Tibial nerve (tissue), 4 donors: Measurements from ENCODE around the gene SOX5. TPM values are rescaled to one million over a fixed set of nuclear protein-coding genes. Genes with fewer than 3 reads are reported as not detected.
"Not testable (repeated sequence)": the region's sequence is repeated elsewhere in the genome, so short reads cannot be mapped to it uniquely, and the experiment has no call there.

ENCODE experiments used
- DNase-seq, 2 donors: peaks; one replicate each; pipeline ENCODE4 v3.0.0-alpha.2; 2019; ENCODE audit warnings: low spot score in 2 of 2
- H3K27ac ChIP-seq, 4 donors: fragments of 200-600 bp; sonication (generic) in 3 of 4; one replicate each; pipeline ENCODE4 v1.5.1; 2017 to 2019; ENCODE audit warnings: mild to moderate bottlenecking in 1 of 4
- H3K27me3 ChIP-seq, 2 donors: fragments of 200-600 bp; sonication (generic) in 1 of 2; one replicate each; pipeline versions ENCODE4 v1.5.1 to v1.6.0; 2017 to 2019
- H3K36me3 ChIP-seq, 3 donors: fragments of 200-600 bp; sonication (generic); one replicate each; pipeline ENCODE4 v1.5.1; 2018 to 2019
- H3K4me1 ChIP-seq, 4 donors: fragments of 200-600 bp; sonication (generic) in 3 of 4; one replicate each; pipeline ENCODE4 v1.5.1; 2017 to 2019
- H3K4me3 ChIP-seq, 4 donors: fragments of 200-600 bp; sonication (generic) in 3 of 4; one replicate each; pipeline ENCODE4 v1.5.1; 2017 to 2019; ENCODE audit warnings: mild to moderate bottlenecking in 1 of 4, moderate library complexity in 1 of 4
- H3K9me3 ChIP-seq, 4 donors: fragments of 200-600 bp; sonication (generic) in 3 of 4; one replicate each; pipeline ENCODE4 v1.5.1; 2017 to 2019
- EP300 ChIP-seq, 2 donors: sonication (generic); formaldehyde crosslinking; IDR thresholded peaks; one replicate each; pipeline ENCODE4 v1.6.1; 2017; ENCODE audit warnings: antibody characterized with exemption in 2 of 2, mild to moderate bottlenecking in 1 of 2
- POLR2A ChIP-seq, 2 donors: fragments of 450-650 bp; IDR thresholded peaks; one replicate each; pipeline ENCODE4 v1.6.1; 2017; ENCODE audit warnings: antibody characterized with exemption in 2 of 2, mild to moderate bottlenecking in 2 of 2, moderate library complexity in 2 of 2
- WGBS, 2 donors: methylation state at CpG; one replicate each; pipeline ENCODE4 v1.1.5; 2018; 5-methylcytosine and 5-hydroxymethylcytosine counted together
- total RNA-seq, 4 donors: library from RNA; depleted of rRNA; stranded (reverse); fragments of >200 nt; gene quantifications; one replicate each; pipeline ENCODE4 v1.1.0, GENCODE V29; 2016
- TF ChIP-seq, protein P1 (sequence below), 5 experiments: fragments of 200-600 bp in 3 of 5; fragments of 450-650 bp in 2 of 5; sonication (generic) in 3 of 5; IDR thresholded peaks; one replicate each; pipeline ENCODE4 v1.5.1; 2016 to 2019; ENCODE audit warnings: antibody characterized with exemption in 5 of 5, mild to moderate bottlenecking in 3 of 5, moderate library complexity in 2 of 5

The SOX5 gene
- total RNA-seq, 4 donors from 2014 or later: 24.0 to 53.8 (median 38.6) TPM

DNA sequence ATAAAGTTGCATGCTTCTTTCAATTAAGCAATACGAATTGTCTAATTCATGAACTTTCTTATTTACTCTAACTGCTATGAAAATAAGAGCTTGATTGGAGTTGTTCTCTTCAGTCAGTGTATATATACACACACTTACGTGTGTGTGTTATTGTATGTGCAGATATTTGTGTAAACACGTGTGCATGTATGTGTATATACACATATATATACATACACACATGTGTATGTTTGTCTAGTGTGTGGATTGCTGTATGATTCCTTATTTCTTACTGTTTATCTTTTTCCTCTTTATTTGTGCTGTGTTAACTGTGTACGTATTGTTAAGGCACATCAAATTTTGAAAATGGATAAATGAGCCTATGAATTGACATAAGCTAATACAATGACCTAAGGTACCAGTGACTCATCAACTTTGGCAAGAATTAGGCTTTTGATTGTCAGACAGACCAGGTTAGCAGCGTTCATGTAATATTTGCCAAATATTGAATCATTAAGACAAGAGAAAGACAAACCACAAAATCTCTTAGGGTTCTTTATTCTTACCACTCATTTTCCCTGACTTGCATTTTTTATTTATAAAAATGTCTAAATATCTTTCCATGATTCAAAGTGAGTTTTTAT lies 423.9 kb downstream of the SOX5 start:
- Histone ChIP-seq H3K4me3 (no peak overlapping the region), H3K36me3 (no peaks in the 10 kb centered on the region), H3K27ac (no peak overlapping the region), H3K4me1 (no peaks in the 10 kb centered on the region), H3K27me3 (no peaks in the 10 kb centered on the region), H3K9me3 (peaks cover 0 to 20% (median 0%) of the 10 kb centered on the region in 4 donors)
- TF ChIP-seq EP300 (IDR thresholded peaks at IDR 0.05) (no peak), POLR2A (IDR thresholded peaks at IDR 0.05) (no peak)
- TF ChIP-seq, protein P1, sequence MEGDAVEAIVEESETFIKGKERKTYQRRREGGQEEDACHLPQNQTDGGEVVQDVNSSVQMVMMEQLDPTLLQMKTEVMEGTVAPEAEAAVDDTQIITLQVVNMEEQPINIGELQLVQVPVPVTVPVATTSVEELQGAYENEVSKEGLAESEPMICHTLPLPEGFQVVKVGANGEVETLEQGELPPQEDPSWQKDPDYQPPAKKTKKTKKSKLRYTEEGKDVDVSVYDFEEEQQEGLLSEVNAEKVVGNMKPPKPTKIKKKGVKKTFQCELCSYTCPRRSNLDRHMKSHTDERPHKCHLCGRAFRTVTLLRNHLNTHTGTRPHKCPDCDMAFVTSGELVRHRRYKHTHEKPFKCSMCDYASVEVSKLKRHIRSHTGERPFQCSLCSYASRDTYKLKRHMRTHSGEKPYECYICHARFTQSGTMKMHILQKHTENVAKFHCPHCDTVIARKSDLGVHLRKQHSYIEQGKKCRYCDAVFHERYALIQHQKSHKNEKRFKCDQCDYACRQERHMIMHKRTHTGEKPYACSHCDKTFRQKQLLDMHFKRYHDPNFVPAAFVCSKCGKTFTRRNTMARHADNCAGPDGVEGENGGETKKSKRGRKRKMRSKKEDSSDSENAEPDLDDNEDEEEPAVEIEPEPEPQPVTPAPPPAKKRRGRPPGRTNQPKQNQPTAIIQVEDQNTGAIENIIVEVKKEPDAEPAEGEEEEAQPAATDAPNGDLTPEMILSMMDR (IDR thresholded peaks at IDR 0.05): no peak
- WGBS, 2 donors: 69 to 73% methylated on average over 5 of the region's 5 CpGs
- DNase-seq: no peak

DNA sequence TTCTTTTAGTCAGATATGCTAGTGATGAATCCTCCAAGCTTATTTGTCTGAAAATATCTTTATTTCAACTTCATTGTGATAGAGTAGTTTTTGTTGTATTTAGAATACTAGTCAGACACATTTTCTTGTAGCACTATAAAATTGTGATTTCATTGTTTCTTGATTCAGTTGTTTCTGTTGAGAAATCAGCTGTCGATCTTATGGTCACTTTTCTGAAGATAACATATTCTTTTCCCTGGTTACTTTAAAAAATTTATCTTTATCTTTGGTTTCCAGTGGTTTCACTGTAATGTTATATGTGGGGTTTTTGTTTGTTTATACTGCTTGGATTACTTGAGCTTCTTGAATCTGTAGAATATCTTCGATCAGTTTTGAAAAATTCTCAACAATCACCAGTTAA lies 426.1 kb downstream of the SOX5 start:
- no peaks in the 10 kb centered on the region for H3K36me3 ChIP-seq
- no peaks in the 10 kb centered on the region for H3K4me1 ChIP-seq
- 93 to 94% methylated on average over 2 of the region's 2 CpGs for WGBS, 2 donors
- H3K4me3 ChIP-seq: no peak overlapping the region
- TF ChIP-seq EP300 (IDR thresholded peaks at IDR 0.05) (no peak), POLR2A (IDR thresholded peaks at IDR 0.05) (no peak)
- TF ChIP-seq, protein P1 (IDR thresholded peaks at IDR 0.05): no peak
- no peak for DNase-seq
- H3K9me3 ChIP-seq: peaks cover 0 to 21% (median 0%) of the 10 kb centered on the region in 4 donors
- no peaks in the 10 kb centered on the region for H3K27me3 ChIP-seq
- no peak overlapping the region for H3K27ac ChIP-seq

DNA sequence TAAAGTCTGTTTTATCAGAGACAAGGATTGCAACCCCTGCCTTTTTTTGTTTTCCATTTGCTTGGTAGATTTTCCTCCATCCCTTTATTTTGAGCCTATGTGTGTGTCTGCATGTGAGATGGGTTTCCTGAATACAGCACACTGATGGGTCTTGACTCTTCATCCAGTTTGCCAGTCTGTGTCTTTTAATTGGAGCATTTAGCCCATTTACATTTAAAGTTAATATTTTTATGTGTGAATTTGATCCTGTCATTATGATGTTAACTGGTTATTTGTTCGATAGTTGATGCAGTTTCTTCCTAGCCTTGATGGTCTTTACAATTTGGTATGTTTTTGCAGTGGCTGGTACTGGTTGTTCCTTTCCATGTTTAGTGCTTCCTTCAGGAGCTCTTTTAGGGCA lies 430.0 kb downstream of the SOX5 start:
- 95 to 96% methylated on average over 1 of the region's 1 CpG for WGBS, 2 donors
- H3K27ac ChIP-seq: not testable (repeated sequence)

DNA sequence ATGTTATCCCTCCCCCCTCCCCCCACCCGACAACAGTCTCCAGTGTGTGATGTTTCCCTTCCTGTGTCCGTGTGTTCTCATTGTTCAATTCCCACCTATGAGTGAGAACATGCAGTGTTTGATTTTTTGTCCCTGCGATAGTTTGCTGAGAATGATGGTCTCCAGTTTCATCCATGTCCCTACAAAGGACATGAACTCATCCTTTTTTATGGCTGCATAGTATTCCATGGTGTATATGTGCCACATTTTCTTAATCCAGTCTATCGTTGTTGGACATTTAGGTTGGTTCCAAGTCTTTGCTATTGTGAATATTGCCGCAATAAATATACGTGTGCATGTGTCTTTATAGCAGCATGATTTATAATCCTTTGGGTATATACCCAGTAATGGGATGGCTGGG lies 433.7 kb downstream of the SOX5 start:
- not testable (repeated sequence) for H3K4me1 ChIP-seq, H3K4me3 ChIP-seq, H3K36me3 ChIP-seq, H3K27ac ChIP-seq, H3K27me3 ChIP-seq, DNase-seq
- peaks cover 0 to 14% (median 0%) of the 10 kb centered on the region in 4 donors for H3K9me3 ChIP-seq
- 79 to 91% methylated on average over 6 of the region's 6 CpGs for WGBS, 2 donors

More for the DNA sequence above, 430.0 kb downstream of the SOX5 start:
- H3K4me3 ChIP-seq, H3K27me3 ChIP-seq, H3K36me3 ChIP-seq, H3K4me1 ChIP-seq, DNase-seq: not testable (repeated sequence)
- peaks cover 0 to 21% (median 0%) of the 10 kb centered on the region in 4 donors for H3K9me3 ChIP-seq

DNA sequence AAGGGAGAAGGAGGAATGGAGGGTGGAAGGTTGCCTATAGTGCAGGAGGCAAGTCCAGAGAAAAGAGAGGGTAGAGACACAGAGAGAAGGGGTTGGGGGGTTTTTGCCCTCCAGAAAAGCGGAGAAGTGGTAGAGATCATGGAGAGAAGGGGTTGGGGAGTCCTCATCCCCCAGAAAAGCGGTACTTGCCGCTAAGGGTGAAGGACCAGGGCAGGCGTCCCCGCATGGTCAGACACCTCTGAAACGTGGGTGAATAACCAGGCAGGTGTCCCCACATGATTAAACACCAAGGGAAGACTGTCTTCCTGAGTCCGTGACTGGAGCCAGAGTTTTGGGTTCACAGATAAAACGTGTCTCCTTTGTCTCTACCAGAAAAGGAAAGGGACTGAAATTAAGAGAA lies 439.0 kb downstream of the SOX5 start:
- Histone ChIP-seq H3K36me3 (no peaks in the 10 kb centered on the region), H3K27ac (no peak overlapping the region), H3K27me3 (no peaks in the 10 kb centered on the region), H3K4me3 (no peak overlapping the region), H3K4me1 (no peaks in the 10 kb centered on the region), H3K9me3 (peaks cover 0 to 11% (median 0%) of the 10 kb centered on the region in 4 donors)
- DNase-seq: no peak
- WGBS, 2 donors: 91 to 93% methylated on average over 8 of the region's 8 CpGs
- TF ChIP-seq EP300 (IDR thresholded peaks at IDR 0.05) (no peak), POLR2A (IDR thresholded peaks at IDR 0.05) (no peak)
- TF ChIP-seq, protein P1 (IDR thresholded peaks at IDR 0.05): no peak

DNA sequence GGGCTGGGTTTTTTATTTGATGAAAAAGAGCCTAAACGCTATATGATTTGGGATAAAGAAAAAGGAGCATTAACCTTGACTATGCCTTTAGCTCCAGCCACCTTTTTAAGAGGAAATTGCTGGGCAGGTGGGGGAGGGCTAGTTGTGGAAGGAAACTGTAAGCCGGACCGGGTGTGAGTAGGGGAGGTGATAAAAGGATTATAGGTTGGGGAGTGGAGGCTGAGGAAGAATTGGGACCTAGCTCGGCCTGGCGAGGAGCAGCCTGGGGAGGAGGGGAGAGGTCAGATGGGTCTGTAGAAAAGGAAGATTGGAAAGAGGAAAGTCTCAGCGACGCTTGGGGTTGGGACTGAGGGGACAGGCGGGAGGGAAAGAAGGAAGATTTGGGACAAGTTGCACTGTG lies 439.6 kb downstream of the SOX5 start:
- not testable (repeated sequence) for H3K27me3 ChIP-seq, H3K36me3 ChIP-seq, H3K4me3 ChIP-seq, H3K27ac ChIP-seq, H3K4me1 ChIP-seq, DNase-seq
- peaks cover 0 to 11% (median 0%) of the 10 kb centered on the region in 4 donors for H3K9me3 ChIP-seq
- WGBS, 2 donors: 78 to 80% methylated on average over 8 of the region's 8 CpGs

DNA sequence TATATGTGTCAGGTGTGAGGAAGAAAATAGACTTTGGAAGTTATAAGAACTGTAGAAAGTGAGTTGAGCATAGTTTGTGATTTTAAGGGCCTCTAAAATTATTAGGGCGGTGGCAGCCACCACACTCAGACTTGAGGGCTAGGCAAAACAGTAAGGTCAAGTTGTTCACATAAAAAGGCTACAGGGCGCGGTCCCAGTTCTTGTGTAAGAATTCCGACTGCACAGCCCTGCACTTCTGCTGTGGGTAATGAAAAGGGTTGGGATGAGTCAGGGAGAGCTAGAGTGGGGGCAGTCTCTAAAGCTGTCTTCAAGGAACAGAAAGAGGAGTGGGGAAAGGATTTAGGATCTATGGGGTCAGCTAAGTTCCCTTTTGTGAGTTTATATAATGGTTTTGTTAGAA lies 441.7 kb downstream of the SOX5 start:
- H3K4me3 ChIP-seq: not testable (repeated sequence)
- 86 to 90% methylated on average over 4 of the region's 4 CpGs for WGBS, 2 donors

DNA sequence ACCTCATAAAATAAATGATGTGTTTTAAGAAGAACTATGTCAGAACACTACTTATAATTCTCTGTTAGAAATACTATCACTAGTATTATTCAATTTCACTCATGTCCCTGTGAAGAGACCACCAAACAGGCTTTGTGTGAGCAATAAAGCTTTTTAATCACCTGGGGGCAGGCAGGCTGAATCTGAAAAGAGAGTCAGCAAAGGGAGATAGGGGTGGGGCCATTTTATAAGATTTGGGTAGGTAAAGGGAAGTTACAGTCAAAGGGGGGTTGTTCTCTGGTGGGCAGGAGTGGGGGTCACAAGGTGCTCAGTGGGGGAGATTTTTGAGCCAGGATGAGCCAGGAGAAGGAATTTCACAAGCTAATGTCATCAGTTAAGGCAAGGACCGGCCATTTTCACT lies 443.7 kb downstream of the SOX5 start:
- H3K4me1 ChIP-seq, H3K36me3 ChIP-seq, H3K27me3 ChIP-seq, DNase-seq, H3K9me3 ChIP-seq, H3K27ac ChIP-seq, H3K4me3 ChIP-seq: not testable (repeated sequence)
- 59 to 79% methylated on average over 1 of the region's 1 CpG for WGBS, 2 donors

More for the DNA sequence above, 441.7 kb downstream of the SOX5 start:
- not testable (repeated sequence) for H3K27ac ChIP-seq, H3K36me3 ChIP-seq, DNase-seq, H3K27me3 ChIP-seq, H3K9me3 ChIP-seq, H3K4me1 ChIP-seq
